HepG2 (cell line): Measurements from ENCODE around the gene CEBPE. TPM values are rescaled to one million over a fixed set of nuclear protein-coding genes. Genes with fewer than 3 reads are reported as not detected.
A peak's percentile ranks its signal among the peaks of the same experiment; 100 is the strongest.

Source experiments
- ATAD3A ChIP-seq: sonication (generic); formaldehyde crosslinking; IDR thresholded peaks from 2 replicates; pipeline ENCODE4 v1.4.0; 2020; ENCODE audit warnings: missing genetic modification reagents
- CENPT ChIP-seq: sonication (generic); formaldehyde crosslinking; IDR thresholded peaks from 2 replicates; pipeline ENCODE4 v1.8.0; 2022; ENCODE audit warnings: low read depth, mild to moderate bottlenecking, moderate library complexity, missing genetic modification reagents
- ELF4 ChIP-seq: sonication (generic); formaldehyde crosslinking; IDR thresholded peaks from 2 replicates; pipeline ENCODE4 v1.5.0; 2020; ENCODE audit warnings: missing genetic modification reagents, mild to moderate bottlenecking, moderate library complexity, borderline replicate concordance
- GMEB2 ChIP-seq: IDR thresholded peaks from 2 replicates; pipeline ENCODE4 v1.6.1; 2016; ENCODE audit warnings: missing biosample characterization, missing genetic modification reagents, low read depth
- IKZF4 ChIP-seq: sonication (generic); formaldehyde crosslinking; IDR thresholded peaks from 2 replicates; pipeline ENCODE4 v1.5.1; 2020; ENCODE audit warnings: borderline replicate concordance, mild to moderate bottlenecking, low read depth, missing genetic modification reagents; ENCODE audit errors: not compliant biosample characterization
- MIXL1 ChIP-seq: IDR thresholded peaks from 2 replicates; pipeline ENCODE4 v1.6.1; 2016
- PHF8 ChIP-seq: sonication (generic); formaldehyde crosslinking; IDR thresholded peaks from 2 replicates; pipeline ENCODE4 v1.5.0; 2020; ENCODE audit warnings: missing genetic modification reagents
- RAD51 ChIP-seq: fragments of 450-650 bp; IDR thresholded peaks from 2 replicates; pipeline ENCODE4 v1.6.1; 2016; ENCODE audit warnings: borderline replicate concordance
- RBM22 ChIP-seq: fragments of 200-400 bp; formaldehyde crosslinking; optimal IDR thresholded peaks from 2 replicates; pipeline ENCODE3; 2017; ENCODE audit warnings: mild to moderate bottlenecking, low read length, moderate library complexity
- SMC3 ChIP-seq: IDR thresholded peaks from 2 replicates; pipeline ENCODE4 v1.6.1; 2011; ENCODE audit warnings: low read length, improper control_type of control experiment
- SOX13 ChIP-seq, 3 experiments: fragments of 450-650 bp in 1 of 3; sonication (generic) in 1 of 3; formaldehyde crosslinking in 1 of 3; IDR thresholded peaks in 2 of 3; conservative IDR thresholded peaks in 1 of 3; 2 replicates each; pipeline versions ENCODE4 v1.5.0 to v1.6.1; 2016 to 2020; ENCODE audit warnings: antibody characterized with exemption in 1 of 3, mild to moderate bottlenecking in 1 of 3, missing compliant biosample characterization in 1 of 3, missing genetic modification reagents in 1 of 3, moderate library complexity in 1 of 3
- THYN1 ChIP-seq: sonication (generic); formaldehyde crosslinking; IDR thresholded peaks from 2 replicates; pipeline ENCODE4 v1.8.1; 2023; ENCODE audit warnings: low read depth, mild to moderate bottlenecking, moderate library complexity, missing genetic modification reagents, borderline replicate concordance
- ZIK1 ChIP-seq: sonication (generic); formaldehyde crosslinking; IDR thresholded peaks from 2 replicates; pipeline ENCODE4 v1.5.0; 2020; ENCODE audit warnings: mild to moderate bottlenecking, low read depth, missing genetic modification reagents, borderline replicate concordance
- ZMAT3 ChIP-seq: sonication (generic); formaldehyde crosslinking; conservative IDR thresholded peaks from 2 replicates; pipeline ENCODE4 v1.7.0; 2021; ENCODE audit warnings: missing genetic modification reagents
- ZNF143 ChIP-seq: sonication (generic); formaldehyde crosslinking; IDR thresholded peaks from 2 replicates; pipeline ENCODE4 v1.4.0; 2020; ENCODE audit warnings: missing genetic modification reagents
- ZNF274 ChIP-seq: sonication (generic); formaldehyde crosslinking; IDR thresholded peaks from 2 replicates; pipeline ENCODE4 v1.5.1; 2020; ENCODE audit warnings: mild to moderate bottlenecking, missing genetic modification reagents
- ZNF652 ChIP-seq: IDR thresholded peaks from 2 replicates; pipeline ENCODE4 v1.6.1; 2016; ENCODE audit warnings: low read depth, borderline replicate concordance
- ZNF839 ChIP-seq: sonication (generic); formaldehyde crosslinking; IDR thresholded peaks from 2 replicates; pipeline ENCODE4 v1.4.0; 2020; ENCODE audit warnings: missing genetic modification reagents, mild to moderate bottlenecking, borderline replicate concordance
- polyA plus RNA-seq, 8 experiments: library from polyadenylated mRNA; depleted of rRNA in 3 of 8; stranded (reverse) in 7 of 8; unstranded in 1 of 8; fragments of >200 nt; fragmentation: Illumina TruSeq in 4 of 8; extraction: Trizol in 4 of 8; gene quantifications; 2 replicates each; pipeline versions ENCODE4 v1.2.1 to v1.2.3, GENCODE V29; 2011 to 2016; ENCODE audit warnings: low read depth in 4 of 8, missing spikeins in 1 of 8, mixed read lengths in 1 of 8; ENCODE audit not compliant: insufficient read depth in 1 of 8
- total RNA-seq, 5 experiments: library from RNA; depleted of rRNA; stranded (reverse); fragments of >200 nt; fragmentation: Illumina TruSeq; extraction: Trizol; gene quantifications; 2 replicates each; pipeline ENCODE4 v1.2.3, GENCODE V29; 2016; ENCODE audit warnings: low read depth in 1 of 5
- TF ChIP-seq, protein P1 (sequence below): sonication (generic); formaldehyde crosslinking; IDR thresholded peaks from 2 replicates; pipeline ENCODE4 v1.8.1; 2022; ENCODE audit warnings: low read depth, mild to moderate bottlenecking, missing genetic modification reagents
- TF ChIP-seq, protein P2 (sequence below): sonication (generic); formaldehyde crosslinking; conservative IDR thresholded peaks from 2 replicates; pipeline ENCODE4 v1.8.0; 2022; ENCODE audit warnings: low read depth, missing genetic modification reagents
- TF ChIP-seq, protein P3 (sequence below): sonication (generic); formaldehyde crosslinking; conservative IDR thresholded peaks from 2 replicates; pipeline ENCODE4 v1.4.0; 2020; ENCODE audit warnings: missing genetic modification reagents

CEBPE gene
- total and polyA plus RNA-seq, 2 of the 13 experiments (the other 11 are each of a cell fraction or from before 2014, with no cell fraction given) = 0.09 to 0.11 TPM

DNA sequence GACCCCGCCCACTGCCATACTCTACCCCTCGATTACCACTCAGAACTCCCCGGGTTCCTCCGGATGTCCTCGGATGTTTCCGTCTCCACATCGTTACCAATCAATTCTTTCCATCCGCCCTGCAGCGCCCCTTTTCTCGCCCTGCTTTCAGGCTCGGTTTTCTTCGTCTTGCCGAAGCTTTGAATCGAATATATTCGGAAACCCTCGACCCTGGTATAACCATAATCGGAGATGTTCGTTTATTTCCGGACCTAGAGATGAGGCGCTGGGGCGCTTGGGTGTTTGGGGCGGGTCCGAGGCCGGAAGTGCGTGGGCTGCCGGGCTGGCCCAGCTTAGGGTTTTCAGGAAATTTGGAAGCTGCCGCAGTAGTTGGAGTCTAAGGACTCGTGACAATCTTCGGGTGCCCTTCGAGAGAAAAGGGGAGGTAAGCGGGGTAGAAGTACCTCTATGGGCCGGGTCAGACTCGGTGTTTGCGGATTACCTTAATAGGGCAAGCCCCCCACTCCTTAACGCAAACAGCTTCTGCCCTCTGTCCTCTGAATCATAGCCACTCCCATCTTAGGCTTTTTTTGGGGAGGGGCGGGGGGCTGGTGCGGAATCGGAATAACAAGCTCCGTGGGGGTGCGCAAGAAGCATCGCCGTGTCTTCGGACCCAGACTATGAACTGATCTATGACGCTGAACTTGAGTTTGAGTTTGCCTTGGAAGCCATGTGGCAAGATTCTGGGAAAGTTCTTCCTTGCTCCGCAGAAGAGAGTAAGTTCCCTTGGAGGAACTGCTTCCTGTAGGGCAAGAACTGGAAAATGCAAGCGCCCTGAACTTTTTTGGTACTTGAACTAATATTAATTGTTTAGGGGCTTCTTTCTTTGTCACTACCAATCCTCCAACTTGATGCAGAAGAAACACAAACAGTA lies 23.6 kb downstream of the CEBPE start, which contains the start of gene C14orf119 (continued):
- TF ChIP-seq, protein P1, sequence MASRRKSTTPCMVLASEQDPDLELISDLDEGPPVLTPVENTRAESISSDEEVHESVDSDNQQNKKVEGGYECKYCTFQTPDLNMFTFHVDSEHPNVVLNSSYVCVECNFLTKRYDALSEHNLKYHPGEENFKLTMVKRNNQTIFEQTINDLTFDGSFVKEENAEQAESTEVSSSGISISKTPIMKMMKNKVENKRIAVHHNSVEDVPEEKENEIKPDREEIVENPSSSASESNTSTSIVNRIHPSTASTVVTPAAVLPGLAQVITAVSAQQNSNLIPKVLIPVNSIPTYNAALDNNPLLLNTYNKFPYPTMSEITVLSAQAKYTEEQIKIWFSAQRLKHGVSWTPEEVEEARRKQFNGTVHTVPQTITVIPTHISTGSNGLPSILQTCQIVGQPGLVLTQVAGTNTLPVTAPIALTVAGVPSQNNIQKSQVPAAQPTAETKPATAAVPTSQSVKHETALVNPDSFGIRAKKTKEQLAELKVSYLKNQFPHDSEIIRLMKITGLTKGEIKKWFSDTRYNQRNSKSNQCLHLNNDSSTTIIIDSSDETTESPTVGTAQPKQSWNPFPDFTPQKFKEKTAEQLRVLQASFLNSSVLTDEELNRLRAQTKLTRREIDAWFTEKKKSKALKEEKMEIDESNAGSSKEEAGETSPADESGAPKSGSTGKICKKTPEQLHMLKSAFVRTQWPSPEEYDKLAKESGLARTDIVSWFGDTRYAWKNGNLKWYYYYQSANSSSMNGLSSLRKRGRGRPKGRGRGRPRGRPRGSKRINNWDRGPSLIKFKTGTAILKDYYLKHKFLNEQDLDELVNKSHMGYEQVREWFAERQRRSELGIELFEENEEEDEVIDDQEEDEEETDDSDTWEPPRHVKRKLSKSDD (CRISPR knock-in tag) = peak; percentile 26; the same call in 1 of the 2 replicates
- peak; percentile 98 for TF ChIP-seq ELF4 (CRISPR knock-in tag)
- TF ChIP-seq PHF8 (CRISPR knock-in tag) = peak; percentile 89
- TF ChIP-seq, protein P2, sequence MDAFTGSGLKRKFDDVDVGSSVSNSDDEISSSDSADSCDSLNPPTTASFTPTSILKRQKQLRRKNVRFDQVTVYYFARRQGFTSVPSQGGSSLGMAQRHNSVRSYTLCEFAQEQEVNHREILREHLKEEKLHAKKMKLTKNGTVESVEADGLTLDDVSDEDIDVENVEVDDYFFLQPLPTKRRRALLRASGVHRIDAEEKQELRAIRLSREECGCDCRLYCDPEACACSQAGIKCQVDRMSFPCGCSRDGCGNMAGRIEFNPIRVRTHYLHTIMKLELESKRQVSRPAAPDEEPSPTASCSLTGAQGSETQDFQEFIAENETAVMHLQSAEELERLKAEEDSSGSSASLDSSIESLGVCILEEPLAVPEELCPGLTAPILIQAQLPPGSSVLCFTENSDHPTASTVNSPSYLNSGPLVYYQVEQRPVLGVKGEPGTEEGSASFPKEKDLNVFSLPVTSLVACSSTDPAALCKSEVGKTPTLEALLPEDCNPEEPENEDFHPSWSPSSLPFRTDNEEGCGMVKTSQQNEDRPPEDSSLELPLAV (CRISPR knock-in tag) = no peak
- TF ChIP-seq CENPT (CRISPR knock-in tag) = peak; percentile 80; the same call in 1 of the 2 replicates
- TF ChIP-seq ZNF274 (CRISPR knock-in tag) = peak; percentile 30; the same call in 1 of the 2 replicates
- peak; percentile 80; the same call in 1 of the 2 replicates for TF ChIP-seq ATAD3A (CRISPR knock-in tag)
- peak; percentile 82; the same call in 1 of the 2 replicates for TF ChIP-seq ZNF839 (CRISPR knock-in tag)
- TF ChIP-seq RAD51 = no peak
- peak; percentile 19; the same call in 1 of the 2 replicates for TF ChIP-seq THYN1
- no peak for TF ChIP-seq SMC3
- TF ChIP-seq, protein P3, sequence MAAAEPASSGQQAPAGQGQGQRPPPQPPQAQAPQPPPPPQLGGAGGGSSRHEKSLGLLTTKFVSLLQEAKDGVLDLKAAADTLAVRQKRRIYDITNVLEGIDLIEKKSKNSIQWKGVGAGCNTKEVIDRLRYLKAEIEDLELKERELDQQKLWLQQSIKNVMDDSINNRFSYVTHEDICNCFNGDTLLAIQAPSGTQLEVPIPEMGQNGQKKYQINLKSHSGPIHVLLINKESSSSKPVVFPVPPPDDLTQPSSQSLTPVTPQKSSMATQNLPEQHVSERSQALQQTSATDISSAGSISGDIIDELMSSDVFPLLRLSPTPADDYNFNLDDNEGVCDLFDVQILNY (CRISPR knock-in tag) = peak; percentile 54; the same call in 1 of the 2 replicates
- TF ChIP-seq SOX13 (IDR thresholded peaks at IDR 0.05) = peak; percentile 85
- TF ChIP-seq SOX13 (CRISPR knock-in tag; conservative IDR thresholded peaks at IDR 0.05 in 1 of 2, IDR thresholded peaks at IDR 0.05 in 1 of 2) = no peak; a peak in 1 of 4 replicates
- TF ChIP-seq RBM22 = no peak
- TF ChIP-seq ZIK1 (CRISPR knock-in tag) = peak; percentile 21; the same call in 1 of the 2 replicates
- peak; percentile 60; the same call in 1 of the 2 replicates for TF ChIP-seq MIXL1 (CRISPR knock-in tag)
- peak; percentile 9; the same call in 1 of the 2 replicates for TF ChIP-seq ZMAT3
- TF ChIP-seq ZNF652 (CRISPR knock-in tag) = no peak
- TF ChIP-seq GMEB2 (CRISPR knock-in tag) = no peak; the same call in 1 of the 2 replicates
- TF ChIP-seq IKZF4 (CRISPR knock-in tag) = peak; percentile 42
- peak; percentile 88 for TF ChIP-seq ZNF143
